ENCODE measurements around the gene OMD. TPM values are rescaled to one million over a fixed set of nuclear protein-coding genes. Genes with fewer than 3 reads are reported as not detected.

Gene OMD
- total RNA-seq, 1 donor from 2014 or later, result not detected

DNA sequence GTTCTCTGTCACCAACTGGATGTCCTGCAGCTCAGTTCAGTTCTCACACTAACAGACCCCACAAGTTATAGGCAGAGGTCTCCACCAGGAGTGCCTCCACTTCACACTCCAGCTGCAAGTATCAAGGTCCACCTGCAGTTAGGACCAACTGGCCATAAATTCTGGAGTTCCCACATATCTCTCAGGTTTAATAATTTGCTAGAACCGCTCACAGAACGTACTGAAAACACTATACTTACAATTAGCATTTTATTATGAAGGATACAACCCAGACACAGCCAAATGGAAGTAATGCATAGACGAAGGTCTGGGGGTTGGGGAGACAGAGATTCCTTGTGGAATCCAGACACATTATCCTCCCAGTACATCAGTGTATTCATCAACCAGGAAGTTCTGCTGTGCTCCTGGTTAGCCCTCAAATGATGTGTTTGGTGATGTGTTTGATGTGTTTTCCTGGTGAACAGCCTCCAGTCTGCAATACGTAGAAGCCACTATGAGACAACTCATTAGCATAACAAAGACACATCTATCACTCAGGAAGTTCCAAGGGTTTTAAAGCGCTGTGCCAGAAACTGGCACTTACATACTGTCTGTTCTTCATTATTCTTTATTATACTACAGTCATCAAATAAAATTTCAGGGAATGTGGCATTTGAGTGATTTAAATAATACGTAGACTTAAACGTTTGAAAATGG lies 45.3 kb downstream of the OMD start:
- H3K27me3 Mint-ChIP-seq, result no peaks in the 10 kb centered on the region
- H3K36me3 Mint-ChIP-seq (ENCODE audit: low read depth), result peaks cover 28% of the 10 kb centered on the region
- intact Hi-C loops (cut with micrococcal nuclease), result no loop called here
- peak; percentile 68 for DNase-seq
- H3K27ac Mint-ChIP-seq, result peak overlapping the region; percentile 34
- no peak overlapping the region for H3K4me3 Mint-ChIP-seq
- peaks cover 25% of the 10 kb centered on the region for H3K4me1 Mint-ChIP-seq
- H3K9me3 Mint-ChIP-seq, result peaks cover 9% of the 10 kb centered on the region

DNA sequence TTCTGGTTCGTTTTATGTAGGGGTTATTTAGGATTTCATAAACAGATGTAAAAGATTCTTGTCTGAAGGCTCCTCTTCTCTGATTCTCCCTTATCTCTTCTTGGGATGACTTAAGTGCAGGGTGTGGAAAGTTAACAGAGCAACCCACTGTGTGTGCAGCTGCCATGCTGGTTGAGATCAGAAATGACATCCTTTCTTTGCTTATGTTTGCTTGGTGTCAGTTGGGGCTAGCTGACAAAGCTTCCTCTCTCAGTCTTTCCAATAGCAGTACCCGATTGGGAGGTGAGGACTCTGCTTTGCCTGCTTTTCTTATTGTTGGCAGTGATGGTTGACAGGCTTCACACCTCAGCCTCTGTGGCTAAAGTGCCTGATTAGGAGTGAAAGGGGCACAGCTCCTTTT lies 46.4 kb downstream of the OMD start:
- peaks cover 9% of the 10 kb centered on the region for H3K9me3 Mint-ChIP-seq
- peak overlapping the region; percentile 26 for H3K27ac Mint-ChIP-seq
- no peak overlapping the region for H3K4me3 Mint-ChIP-seq
- no peaks in the 10 kb centered on the region for H3K27me3 Mint-ChIP-seq
- peaks cover 34% of the 10 kb centered on the region for H3K36me3 Mint-ChIP-seq (ENCODE audit: low read depth)
- peak; percentile 60 for DNase-seq
- H3K4me1 Mint-ChIP-seq, result peaks cover 25% of the 10 kb centered on the region
- intact Hi-C loops (cut with micrococcal nuclease), result no loop called here

DNA sequence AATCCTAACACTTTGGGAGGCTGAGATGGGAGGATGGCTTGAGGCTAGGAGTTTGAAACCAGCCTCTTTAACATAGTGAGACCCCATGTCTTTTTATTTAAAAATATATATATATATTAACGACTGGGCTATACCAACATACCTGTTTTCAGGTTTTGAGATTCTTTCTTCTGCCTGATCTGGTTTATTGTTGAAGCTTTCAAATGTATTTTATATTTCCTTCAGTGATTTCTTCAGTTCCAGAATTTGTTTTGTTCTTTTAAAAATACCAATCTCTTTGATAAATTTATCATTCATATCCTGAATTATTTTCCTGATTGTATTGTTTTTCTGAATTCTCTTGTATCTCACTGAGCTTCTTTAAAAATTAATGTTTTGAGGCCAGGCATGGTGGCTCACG lies 51.1 kb downstream of the OMD start:
- no peak for DNase-seq
- Mint-ChIP-seq H3K27me3 (no peaks in the 10 kb centered on the region), H3K27ac (no peak overlapping the region), H3K36me3 (ENCODE audit: low read depth) (peaks cover 46% of the 10 kb centered on the region), H3K9me3 (peaks cover 17% of the 10 kb centered on the region), H3K4me1 (peaks cover 8% of the 10 kb centered on the region), H3K4me3 (no peak overlapping the region)
- intact Hi-C loops (cut with micrococcal nuclease), result no loop called here

DNA sequence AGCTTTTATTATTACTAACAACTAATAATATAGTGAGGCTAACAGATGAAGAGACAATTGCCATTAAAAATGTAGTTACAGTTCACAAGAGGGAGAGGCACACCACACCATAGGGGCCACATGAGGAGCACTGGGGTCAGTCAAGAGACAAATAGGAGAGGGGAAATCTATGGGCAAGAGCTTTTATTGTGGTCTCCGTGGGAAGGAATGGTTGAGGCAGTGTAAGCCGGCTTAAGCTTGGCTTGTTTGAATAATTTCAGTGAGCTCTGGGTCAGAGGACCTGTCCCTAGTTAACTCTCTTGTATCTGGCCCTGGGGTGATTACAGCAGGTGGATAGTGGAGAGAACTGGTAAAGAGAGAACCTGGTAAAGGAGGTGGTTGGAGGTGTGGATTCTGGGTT lies 55.2 kb downstream of the OMD start:
- intact Hi-C loops (cut with micrococcal nuclease), result no loop called here
- H3K4me1 Mint-ChIP-seq, result no peaks in the 10 kb centered on the region
- no peak overlapping the region for H3K27ac Mint-ChIP-seq
- no peaks in the 10 kb centered on the region for H3K27me3 Mint-ChIP-seq
- H3K4me3 Mint-ChIP-seq, result no peak overlapping the region
- peaks cover 8% of the 10 kb centered on the region for H3K9me3 Mint-ChIP-seq
- H3K36me3 Mint-ChIP-seq (ENCODE audit: low read depth), result peaks cover 35% of the 10 kb centered on the region
- no peak for DNase-seq

Other genes starting within 250 kb of the OMD start
- gene IARS1, start 130.8 kb downstream of the OMD start, total RNA-seq, result 226 and 234 TPM in 2 replicates
- gene NOL8, start 99.1 kb downstream of the OMD start, total RNA-seq, result 84.9 and 90.9 TPM in 2 replicates
- 26.9 and 27.5 TPM in 2 replicates for gene CENPP, start 98.5 kb downstream of the OMD start, total RNA-seq
- gene OGN, start 19.9 kb downstream of the OMD start, total RNA-seq, result not detected in 2 replicates
- gene ASPN, start 58.0 kb upstream of the OMD start, total RNA-seq, result not detected in 2 replicates
- gene ECM2, start 111.5 kb upstream of the OMD start, total RNA-seq, result not detected in 2 replicates
- 13.5 and 15.6 TPM in 2 replicates for gene IPPK, start 245.7 kb upstream of the OMD start, total RNA-seq